Activated CD4-positive, alpha-beta T cell treated with anti-CD3 and anti-CD28 coated beads for 24 hours (primary cell): Measurements from ENCODE around the gene MICU1.
"Not testable (repeated sequence)": the region's sequence is repeated elsewhere in the genome, so short reads cannot be mapped to it uniquely, and the experiment has no call there.

Source experiments
- DNase-seq, 2 donors: peaks; one replicate each; pipeline ENCODE4 v3.0.0-alpha.2; 2020; ENCODE audit warnings: low read depth in 2 of 2

MICU1 gene

DNA sequence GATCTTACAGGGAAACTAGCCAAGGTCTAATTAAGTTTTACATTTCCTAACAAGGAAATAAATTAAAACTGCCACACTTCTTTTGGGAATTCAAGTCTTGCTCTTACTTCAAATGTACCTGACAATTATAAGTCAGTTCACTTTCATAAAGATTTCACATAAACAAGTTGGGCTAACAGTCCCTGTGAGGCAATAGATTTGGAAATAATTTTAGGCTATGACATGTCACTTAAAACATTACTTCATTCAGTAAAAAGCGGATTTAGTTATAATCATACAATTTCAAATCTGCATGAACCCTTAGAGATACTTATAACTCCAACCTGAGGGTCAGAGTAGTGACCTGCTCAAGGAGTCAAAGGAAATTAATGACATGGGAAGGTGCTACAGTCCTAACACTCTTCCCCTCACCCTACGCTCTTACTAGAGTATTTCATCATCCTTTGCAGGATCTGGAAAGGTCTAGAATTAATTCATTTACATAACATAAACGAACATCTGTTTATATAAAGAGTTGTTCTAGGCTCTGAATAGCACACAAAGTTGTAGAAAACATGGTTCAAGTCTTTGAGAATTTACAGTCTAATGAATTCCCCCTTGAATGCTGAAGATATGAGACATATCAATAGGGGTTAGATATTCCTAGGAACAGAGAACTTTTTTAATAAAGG lies 238.8 kb downstream of the MICU1 start:
- DNase-seq, result no peak

DNA sequence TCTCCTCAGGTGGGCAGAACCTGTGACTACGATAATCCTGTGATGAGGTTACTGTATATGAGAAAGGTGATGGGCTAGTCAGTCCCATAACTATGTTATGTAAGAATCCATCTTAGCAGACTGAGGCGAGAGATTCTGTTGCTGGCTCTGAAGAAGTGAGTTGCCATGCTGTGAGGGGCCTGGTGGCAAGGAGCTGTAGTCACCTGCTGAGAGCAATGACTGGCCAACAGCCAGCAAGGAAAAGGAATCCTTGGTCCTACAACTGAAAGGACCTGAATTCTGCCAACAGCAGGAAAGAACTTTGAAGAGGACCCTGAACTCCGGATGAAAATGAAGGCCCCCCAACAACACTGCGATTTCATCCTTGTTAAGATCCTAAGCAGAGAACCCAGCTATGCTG lies 240.2 kb downstream of the MICU1 start:
- no peak for DNase-seq

DNA sequence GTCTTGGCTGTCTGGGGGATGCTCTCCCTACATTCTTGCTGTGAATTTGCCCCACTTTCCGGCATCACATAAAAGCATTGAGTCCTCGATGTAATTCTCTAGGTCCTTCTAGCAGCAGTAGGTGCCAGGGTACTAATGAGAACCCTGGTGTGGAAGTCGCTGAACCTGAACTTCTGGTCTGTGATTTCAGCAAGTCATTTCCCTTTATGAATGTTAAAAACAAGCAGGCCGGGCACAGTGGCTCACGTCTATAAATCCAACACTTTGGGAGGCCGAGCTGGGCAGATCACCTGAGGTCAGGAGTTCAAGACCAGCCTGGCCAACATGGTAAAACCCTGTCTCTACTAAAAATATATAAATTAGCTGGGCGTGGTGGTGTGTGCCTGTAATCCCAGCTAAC lies 240.9 kb downstream of the MICU1 start:
- DNase-seq, result not testable (repeated sequence)

DNA sequence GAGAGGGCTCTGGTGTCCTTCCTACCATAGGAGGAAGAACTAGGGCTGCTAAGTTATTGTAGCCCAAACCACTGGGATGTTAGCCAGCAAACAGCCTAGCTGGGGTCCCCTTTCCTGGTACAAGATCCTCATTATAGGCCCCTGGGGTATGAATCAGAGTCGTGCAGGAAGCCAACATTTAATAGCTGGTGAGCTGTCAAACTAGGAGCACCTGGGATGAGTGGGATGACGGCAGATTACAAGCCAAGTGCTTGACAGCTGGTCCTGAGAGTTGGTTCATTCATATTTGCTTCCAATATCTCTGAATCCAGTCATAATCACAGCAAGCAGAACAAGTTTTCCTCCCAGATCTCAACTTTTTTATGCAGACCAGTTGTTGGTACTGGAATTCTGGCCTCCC lies 246.1 kb downstream of the MICU1 start:
- DNase-seq, result no peak

DNA sequence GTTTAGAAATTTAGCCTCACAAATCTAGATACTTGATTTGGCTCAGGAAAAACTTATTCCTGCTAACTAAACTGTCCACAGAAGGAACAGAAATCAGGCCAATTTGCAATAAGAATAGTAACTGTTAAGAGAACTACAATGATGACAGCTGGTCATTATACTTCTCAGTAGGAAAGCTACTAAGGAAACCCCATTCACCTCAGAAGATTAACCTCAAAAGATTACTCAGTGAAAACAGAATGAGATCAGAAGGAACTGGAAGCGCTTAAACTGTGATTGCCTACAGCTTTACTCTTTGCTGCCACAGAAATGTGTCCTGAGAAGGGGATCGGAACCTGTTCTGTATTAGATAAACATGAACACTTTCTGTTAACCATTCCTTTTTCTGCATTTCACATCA lies 246.8 kb downstream of the MICU1 start:
- no peak for DNase-seq

DNA sequence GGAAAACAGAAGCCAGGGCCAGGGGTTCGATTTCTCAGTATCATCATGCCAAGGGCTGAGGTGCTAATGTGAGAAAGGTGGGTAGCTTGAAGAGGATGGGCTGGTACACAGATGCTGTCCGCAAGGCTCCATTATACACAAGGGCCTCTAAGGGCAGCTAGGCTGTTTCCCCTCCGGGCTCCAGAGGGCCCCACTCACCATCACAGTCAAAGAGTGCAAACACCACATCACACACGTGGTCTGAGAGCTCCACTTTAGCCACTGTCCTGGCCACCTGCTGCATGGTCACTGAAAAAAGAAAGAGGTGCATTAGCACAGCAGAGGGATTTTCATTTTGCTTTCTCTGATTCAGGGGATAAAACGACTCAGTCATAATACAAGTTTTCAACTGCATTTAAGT lies 250.3 kb downstream of the MICU1 start:
- DNase-seq, result no peak

DNA sequence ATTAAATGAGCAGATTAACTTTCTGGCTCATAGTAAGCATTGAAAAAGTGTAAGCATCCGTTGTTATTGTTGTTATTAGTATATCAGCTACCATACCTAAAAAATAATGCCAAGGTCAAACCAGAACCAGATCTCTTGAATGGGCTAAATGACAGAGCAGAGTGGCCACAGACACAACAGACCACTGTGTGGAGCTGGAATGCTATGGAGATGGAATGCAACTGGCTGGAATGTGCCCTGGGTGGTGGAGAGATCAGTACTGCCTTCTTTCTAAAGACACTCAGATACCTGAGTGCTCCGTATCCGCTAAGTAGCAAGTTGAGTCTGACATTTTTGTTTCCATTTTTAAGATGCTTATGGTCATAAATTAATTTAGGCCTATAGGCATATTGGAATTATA lies 250.7 kb downstream of the MICU1 start:
- DNase-seq, result no peak

DNA sequence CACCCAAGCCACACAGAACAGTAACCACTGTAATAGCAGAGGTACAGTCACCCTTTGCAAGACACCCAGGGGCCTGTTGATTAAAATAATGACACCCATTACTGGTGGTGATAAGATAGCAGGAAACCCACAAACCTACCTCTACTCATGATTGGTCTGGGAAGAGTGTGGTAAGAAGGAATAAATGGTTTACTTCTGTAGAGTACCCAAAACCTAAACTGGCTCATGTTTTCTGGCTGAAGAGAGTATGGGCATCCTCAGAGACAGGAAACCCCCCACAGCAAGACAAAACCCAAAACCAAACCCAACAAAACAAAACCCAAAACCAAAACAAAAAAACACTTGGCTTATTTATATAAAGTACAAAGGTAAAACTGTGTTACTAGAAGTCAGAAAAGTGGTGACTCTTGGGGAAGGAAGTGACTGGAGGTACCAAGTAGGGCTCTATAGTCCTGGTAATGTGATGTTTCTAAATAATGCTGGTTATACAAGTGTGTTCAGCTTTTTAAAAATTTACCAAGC lies 255.6 kb downstream of the MICU1 start:
- DNase-seq, result no peak

DNA sequence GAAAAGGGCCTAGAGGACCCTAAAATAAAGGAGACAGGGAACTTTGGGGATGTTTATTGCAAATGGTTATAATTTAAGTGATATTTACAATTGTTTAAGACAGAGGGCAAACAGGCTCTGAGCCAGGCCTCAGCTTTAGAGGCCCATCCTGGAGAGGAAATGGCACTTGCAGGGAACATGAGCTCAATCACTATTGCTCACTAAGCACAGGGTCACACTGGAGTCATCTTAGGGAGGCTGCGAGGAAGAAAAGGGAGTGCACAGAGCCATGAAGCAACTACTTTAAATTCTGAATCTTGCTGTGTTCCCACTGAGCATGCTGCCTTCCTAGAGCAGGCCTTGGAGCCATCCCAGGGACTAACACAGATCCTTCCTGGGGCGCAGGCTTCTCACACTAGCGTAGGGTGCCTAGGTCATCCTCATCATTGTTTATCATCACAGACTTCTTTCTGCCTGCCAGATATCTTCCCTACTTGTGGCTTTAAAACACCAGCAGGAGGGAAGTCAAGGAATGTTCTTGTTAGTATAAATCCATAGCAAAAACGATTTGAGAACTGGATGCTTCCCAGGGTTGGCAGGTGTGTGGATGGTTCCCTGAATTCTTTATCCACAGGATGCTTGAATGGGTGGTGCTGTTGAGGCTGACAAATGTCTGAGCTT lies 258.4 kb downstream of the MICU1 start:
- no peak for DNase-seq

DNA sequence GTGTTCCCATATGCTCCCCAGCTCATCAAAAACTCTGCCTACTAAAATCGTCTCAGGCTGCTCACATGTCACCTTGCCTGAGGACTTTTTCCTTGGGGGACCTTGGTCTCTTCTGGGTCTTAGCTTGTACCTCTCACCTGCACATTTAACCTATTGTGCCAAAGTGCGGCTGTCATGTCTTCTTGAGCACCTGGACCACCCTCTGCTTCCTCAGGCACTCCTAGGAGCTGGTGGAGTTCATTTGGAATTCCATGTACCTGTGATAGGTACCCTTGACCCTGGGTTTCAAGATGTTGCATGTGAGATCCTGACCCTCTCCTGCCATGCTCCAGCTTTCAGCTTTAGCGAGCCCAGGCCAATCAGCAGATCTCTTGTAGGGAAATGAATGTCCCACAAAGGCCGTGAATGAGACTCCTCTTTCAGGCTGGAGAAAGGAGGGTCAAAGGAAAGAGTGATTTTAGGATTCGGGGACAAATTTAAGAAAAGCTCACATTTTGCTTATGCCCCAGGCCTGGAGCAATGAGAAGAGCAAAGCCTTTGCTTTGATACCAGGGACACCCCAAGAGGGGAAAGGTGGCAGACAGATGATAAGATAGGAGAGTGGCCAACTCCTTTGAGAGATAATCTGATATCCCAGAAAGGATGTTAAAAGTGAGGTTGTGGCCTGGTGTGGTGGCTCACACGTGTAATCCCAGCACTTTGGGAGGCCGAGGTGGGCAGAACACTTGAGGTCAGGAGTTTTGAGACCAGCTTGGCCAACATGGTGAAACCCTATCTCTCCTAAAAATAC lies 260.6 kb downstream of the MICU1 start:
- DNase-seq, result no peak

DNA sequence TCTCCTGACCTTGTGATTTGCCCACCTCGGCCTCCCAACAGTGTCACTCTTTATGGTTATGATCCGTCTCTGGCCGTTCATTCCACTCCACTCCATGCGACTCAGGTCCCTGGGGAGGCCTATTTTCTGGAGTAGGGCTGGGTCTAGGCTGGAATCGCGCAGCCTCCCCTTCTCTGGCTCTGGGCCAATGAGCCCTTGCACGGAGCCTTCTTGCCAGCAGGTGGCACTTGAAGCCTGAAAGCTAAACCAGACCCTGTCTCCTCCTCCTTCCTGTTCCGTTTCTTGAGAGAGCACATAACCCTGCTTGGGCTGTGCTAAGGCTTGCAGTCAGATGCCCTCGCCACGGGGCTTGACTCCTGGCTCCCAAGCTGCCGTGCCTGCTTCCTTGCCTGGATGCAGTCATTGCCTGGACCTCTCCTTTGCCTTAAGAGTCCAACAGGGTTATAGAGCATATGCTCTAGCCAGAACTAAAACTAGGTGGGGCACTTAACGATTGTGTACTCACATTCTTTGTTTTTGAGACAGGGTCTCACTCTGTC lies 261.6 kb downstream of the MICU1 start:
- DNase-seq, result peak; percentile 74 to 77

DNA sequence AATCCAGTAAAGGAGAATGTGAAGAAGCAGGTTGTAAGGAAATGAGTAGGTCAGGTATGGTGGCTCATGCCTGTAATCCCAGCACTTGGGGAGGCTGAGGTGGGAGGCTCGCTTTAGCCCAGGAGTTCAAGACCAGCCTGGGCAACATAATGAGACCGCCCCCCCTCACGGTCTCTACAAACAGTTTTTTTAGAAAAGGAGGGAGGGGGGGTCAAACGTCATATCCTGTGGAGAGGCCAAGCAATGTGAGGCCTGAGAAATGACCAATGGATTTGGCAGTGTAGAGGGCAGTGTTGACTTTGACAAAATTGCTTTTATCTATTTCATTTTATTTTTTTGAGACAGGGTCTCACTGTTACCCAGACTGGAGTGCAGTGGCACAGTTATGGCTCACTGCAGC lies 268.9 kb downstream of the MICU1 start:
- DNase-seq, result no peak

DNA sequence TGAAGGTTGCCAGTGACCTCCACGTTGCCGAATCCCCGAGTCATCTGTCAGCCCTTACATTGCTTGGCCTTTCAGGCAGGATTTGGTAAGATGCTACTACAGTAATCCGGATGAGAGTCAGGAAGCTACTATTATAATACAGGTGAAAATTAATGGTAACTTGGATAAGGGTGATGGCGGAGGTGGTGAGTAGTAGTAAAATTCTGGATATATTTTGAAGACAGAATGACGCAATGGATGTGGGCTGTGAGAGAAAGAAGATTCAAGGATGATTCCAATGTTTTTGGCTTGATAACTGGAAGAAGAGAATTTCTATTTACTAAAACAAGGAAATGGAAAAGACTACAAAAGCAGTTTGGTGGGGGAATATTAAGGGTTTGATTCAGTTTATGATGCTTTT lies 269.8 kb downstream of the MICU1 start:
- DNase-seq, result no peak

DNA sequence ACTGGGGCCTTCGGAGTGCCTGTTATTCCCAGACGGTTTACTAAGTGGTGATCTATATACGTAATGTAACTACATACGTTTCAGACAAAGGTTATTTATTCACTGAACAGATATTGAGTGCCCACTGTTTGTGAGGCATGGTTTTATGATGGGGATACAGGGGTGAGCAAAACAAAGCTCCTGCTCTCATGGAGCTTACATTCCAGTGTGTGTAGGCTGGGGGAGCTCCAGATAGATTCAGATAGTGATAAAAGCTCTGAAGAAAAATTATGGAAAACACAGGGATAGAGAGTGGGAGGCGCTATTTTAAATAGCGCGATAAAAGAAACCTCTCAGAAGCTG lies 270.7 kb downstream of the MICU1 start:
- no peak for DNase-seq

DNA sequence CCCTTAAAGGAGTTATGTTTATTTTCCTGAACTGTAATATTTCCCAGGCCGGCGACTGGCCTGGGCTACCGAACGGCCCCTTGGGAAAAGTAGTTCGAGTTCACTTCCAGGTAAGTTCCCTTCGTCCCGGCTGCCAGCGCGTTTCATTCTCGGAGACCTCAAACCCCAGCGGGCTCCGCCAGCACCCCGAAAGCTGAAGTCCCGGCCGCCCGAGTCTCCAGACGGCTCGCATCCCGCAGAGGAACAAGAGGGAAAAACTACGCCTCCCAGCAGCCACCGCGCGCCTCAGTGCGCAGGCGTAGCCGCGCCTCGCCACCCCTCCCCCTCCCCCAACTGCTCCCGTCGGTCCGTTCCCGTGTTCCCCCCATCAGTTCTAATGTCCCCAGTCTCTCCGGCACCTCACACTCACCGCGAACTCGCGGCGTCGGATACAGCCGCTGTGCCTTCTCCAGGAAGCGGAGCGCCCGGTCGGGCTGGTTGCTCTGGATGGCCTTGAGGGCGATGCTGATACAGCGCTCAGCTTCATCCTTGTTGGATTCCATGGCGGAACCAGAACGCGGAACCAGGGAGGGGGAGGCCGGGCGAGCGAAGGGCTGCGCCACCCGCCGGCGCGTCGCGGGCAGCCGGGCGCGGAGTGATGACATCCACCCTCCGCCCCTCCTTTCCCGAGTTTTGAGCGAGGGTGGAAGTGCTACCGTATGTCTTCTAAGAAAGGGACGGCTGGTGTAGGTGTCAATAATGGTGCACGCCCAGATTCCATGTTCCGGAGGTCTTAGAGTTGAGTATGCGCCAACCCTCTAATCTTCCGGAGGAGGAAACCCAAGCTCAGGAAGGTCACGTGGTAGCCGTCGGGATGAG lies 271.3 kb downstream of the MICU1 start, which contains the start of gene DNAJB12:
Gene DNAJB12 (minus strand): TSS at position 564 of the 858 bp plus-strand sequence. CDS start 22 bp downstream, at position 542.
- DNase-seq, result peak; percentile 80 to 83

DNA sequence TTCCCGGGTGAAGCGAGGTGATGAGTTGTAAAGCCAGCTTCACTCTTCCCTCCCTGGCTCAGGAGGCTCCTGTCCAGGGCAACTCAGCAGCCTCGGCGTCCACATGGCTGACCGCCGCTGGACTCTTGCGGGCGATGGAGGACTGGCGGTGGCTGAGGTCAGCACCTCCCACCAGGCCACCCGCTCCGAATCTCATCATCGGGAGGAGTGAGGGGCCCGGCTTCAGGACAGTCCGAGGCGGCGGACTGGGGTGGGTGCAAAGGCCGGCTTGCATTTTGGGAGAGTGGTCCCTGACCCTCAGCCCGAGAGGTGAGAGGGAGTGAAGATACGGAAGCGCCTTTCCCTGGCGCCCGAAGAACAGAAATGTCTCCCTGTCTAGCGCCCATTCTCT lies 271.9 kb downstream of the MICU1 start:
- no peak for DNase-seq

DNA sequence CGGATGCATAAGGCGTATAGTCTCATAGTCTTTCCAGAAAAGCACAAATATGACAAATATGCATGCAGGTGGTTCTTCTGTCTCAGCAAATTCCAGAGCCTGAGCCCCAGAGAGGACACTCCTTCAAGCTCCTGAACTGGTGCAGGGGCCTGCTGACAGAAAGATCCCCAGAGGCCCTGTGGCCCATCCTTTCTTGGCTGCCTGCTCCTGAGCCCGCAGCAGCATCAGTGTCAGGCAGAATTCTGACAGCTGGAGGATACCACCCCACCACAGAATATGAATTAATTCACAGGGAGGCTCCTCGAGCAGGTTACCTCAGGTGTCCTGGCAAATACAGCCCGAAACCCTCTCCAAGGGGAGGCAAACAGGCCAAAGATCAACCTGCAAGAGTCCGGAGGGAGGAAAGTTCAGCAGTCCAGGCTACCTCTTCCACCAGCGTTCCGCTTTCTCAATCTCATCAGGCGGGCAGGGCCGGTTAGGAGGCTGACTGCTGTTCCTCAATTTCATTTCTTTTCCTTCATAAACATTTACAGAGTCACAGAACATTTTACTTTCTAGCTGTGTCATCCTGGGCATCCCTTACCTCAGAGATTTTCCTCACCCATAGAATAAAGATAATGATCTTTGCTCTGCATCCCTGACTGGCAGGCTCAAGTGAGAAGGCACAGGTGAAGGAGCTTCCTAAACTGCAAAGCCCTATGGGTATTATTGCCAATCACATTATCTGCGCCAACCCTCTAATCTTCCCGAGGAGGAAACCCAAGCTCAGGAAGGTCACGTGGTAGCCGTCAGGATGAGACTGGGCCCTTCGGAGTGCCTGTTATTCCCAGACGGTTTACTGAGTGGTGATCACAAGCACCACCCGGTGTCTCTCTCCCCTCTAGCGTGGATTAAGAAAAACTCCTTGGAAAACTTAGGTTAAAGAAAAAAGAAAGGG lies 272.6 kb downstream of the MICU1 start:
- DNase-seq, result no peak

DNA sequence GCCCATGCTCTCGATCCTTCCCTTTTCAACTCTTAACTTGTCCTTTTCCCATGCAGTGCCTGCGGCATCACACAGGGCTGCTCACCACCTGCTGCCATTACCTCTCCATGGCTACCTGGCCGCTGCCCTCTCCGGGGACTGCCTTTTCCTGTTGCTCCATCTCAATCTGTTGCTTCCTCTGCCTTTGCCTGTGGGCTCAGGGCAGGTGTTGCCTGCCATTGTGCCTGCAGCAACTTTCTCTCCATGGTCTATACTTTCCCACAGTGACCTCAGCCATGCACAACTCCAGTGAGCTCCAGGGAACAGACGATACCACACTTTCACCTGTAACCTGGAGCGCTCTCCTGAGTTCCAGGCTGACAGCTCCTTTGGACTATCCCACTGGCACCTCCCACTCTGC lies 274.4 kb downstream of the MICU1 start:
- DNase-seq, result no peak

DNA sequence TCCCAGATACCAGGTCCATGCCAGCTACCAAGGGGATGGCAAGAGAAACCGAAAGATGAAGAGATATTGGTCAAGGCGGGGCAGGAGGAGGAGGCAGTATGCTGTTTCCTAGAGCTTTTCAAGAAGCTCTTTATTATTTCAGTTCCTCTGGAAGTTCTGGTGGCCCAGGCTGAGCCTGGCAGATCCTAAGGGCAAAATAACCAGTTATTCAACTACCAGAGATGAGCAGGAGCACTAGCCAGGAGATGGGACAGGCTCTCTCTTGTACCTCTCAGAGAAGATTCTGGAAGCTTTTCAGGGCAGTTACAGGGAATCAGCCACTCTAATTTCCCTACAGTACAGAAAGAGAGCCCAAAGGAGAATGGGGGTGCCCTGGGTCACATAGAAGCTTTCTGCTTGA lies 276.4 kb downstream of the MICU1 start:
- no peak for DNase-seq

DNA sequence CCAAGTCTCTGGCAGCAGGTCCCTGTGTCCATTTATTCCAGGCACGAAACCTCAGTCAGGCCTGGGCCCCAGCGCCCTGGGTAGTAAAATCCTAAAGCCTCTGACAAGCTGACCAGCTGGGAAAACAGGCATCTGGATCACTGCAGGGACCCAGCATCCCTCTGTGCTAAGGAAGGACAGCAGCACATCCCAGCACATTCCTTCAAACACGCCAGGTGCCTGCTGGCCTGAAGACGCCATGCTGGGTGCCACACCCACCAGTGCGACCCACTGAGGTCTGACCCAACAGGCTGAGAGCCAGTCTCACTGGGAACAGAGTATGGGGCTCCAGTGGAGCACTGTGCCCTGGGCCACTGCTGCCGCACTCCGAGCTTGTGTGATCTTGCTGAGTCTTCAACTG lies 277.6 kb downstream of the MICU1 start:
- no peak for DNase-seq
